ENCODE results near the gene ASB1. TPM values are rescaled to one million over a fixed set of nuclear protein-coding genes. Genes with fewer than 3 reads are reported as not detected.

Gene ASB1
- total RNA-seq, 1 experiment from 2014 or later = 46.0 TPM

DNA sequence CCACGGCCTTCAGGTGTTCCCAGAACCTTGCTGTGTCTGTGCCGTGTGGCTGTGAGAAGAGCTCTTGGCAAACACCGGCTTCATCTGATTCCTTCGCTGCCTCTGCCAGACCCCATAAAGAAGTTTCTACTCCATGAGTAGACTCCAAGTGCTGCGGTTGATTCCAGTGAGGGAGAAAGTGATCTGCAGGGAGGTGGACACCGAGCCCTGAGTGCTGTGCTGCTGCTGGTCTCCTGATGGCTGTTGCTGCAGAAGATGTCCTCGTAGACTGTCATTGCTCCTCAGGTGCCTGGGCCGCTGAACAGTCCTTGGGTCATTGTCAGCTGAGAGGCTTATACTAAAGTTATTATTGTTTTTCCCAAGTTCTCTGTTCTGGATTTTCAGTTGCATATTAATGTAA, 19.6 kb downstream of the ASB1 start:
- no peak overlapping the region for H3K56ac ChIP-seq (ENCODE audit: insufficient read length, low read depth, low read length)
- H3K18ac ChIP-seq (ENCODE audit: insufficient read length, low read depth, low read length) = no peak overlapping the region
- H4K91ac ChIP-seq (ENCODE audit: insufficient read length, low read depth, low read length) = no peak overlapping the region
- H3K4me1 Mint-ChIP-seq = peaks cover 3 to 6% of the 10 kb centered on the region in 2 experiments
- H3K4me1 ChIP-seq (ENCODE audit: insufficient read depth, low read length) = no peaks in the 10 kb centered on the region
- H3K4ac ChIP-seq (ENCODE audit: low read depth, low read length) = no peak overlapping the region
- H2BK15ac ChIP-seq (ENCODE audit: low read depth, low read length) = no peak overlapping the region
- no peak overlapping the region for H2AFZ ChIP-seq (ENCODE audit: low read length)
- H3K4me3 Mint-ChIP-seq = no peak overlapping the region
- no peak overlapping the region for H3K4me2 ChIP-seq (ENCODE audit: insufficient read depth, insufficient read length, low read length)
- H3K36me3 Mint-ChIP-seq (ENCODE audit: insufficient read depth in 1 of 3, low read depth in 3 of 3) = peaks cover 49 to 76% (median 68%) of the 10 kb centered on the region in 3 experiments; a peak in 6 of 7 replicates
- no CpG with 5 or more reads among the region's 8 CpGs for whole genome bisulfite sequencing (ENCODE audit: extremely low coverage, insufficient read length, low lambda C conversion rate)
- H2BK20ac ChIP-seq (ENCODE audit: low read depth, low read length, poor library complexity, severe bottlenecking) = no peak overlapping the region
- H3K27me3 Mint-ChIP-seq (ENCODE audit: low read depth) = no peaks in the 10 kb centered on the region
- no peak overlapping the region for H2BK120ac ChIP-seq (ENCODE audit: low read depth, low read length, poor library complexity, severe bottlenecking)
- H4K8ac ChIP-seq (replicated peaks; ENCODE audit: insufficient read length, low read depth, low read length) = no peak overlapping the region
- no peak overlapping the region for H2AK5ac ChIP-seq (ENCODE audit: insufficient read length, low read length)
- H2BK5ac ChIP-seq (ENCODE audit: insufficient read length, low read length) = no peak overlapping the region
- H3K27me3 ChIP-seq (ENCODE audit: insufficient read depth, low read length) = no peaks in the 10 kb centered on the region
- no peak overlapping the region for H3K9ac ChIP-seq (ENCODE audit: extremely low read depth, insufficient read length, low read length)
- no peak overlapping the region for H3K23ac ChIP-seq (ENCODE audit: insufficient read length, low read depth, low read length)
- no peaks in the 10 kb centered on the region for H3K9me3 ChIP-seq (ENCODE audit: control insufficient read depth, low read depth, low read length)
- no peak overlapping the region for H2BK12ac ChIP-seq (ENCODE audit: insufficient read length, low read depth, low read length)
- H3K9me3 Mint-ChIP-seq = no peaks in the 10 kb centered on the region
- H3K27ac Mint-ChIP-seq = no peak overlapping the region; a peak in 1 of 7 replicates
- H3K14ac ChIP-seq (ENCODE audit: insufficient read depth, low read length) = no peak overlapping the region
- H3K23me2 ChIP-seq (ENCODE audit: insufficient read length, low read depth, low read length, poor library complexity, severe bottlenecking) = no peaks in the 10 kb centered on the region
- no peaks in the 10 kb centered on the region for H4K20me1 ChIP-seq (ENCODE audit: control insufficient read depth, insufficient read depth, insufficient read length)
- H3T11ph ChIP-seq (ENCODE audit: low read length) = no peak overlapping the region
- H3K79me2 ChIP-seq (ENCODE audit: insufficient read depth, low read length) = peaks cover 4% of the 10 kb centered on the region; the same call in 1 of the 2 replicates
- no peaks in the 10 kb centered on the region for H3K79me1 ChIP-seq (ENCODE audit: insufficient read depth, low read depth, low read length, poor library complexity, severe bottlenecking)
- DNase-seq = no peak
- H4K5ac ChIP-seq (ENCODE audit: insufficient read length, low read depth, low read length) = no peak overlapping the region
- TF ChIP-seq, protein P1, sequence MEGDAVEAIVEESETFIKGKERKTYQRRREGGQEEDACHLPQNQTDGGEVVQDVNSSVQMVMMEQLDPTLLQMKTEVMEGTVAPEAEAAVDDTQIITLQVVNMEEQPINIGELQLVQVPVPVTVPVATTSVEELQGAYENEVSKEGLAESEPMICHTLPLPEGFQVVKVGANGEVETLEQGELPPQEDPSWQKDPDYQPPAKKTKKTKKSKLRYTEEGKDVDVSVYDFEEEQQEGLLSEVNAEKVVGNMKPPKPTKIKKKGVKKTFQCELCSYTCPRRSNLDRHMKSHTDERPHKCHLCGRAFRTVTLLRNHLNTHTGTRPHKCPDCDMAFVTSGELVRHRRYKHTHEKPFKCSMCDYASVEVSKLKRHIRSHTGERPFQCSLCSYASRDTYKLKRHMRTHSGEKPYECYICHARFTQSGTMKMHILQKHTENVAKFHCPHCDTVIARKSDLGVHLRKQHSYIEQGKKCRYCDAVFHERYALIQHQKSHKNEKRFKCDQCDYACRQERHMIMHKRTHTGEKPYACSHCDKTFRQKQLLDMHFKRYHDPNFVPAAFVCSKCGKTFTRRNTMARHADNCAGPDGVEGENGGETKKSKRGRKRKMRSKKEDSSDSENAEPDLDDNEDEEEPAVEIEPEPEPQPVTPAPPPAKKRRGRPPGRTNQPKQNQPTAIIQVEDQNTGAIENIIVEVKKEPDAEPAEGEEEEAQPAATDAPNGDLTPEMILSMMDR (conservative IDR thresholded peaks at IDR 0.05) = no peak
- H3K27ac ChIP-seq (ENCODE audit: insufficient read length, low read depth, low read length) = no peak overlapping the region
